GM06990 (cell line): ENCODE results near the gene BCAS3.

ENCODE experiments used
- DNase-seq: peaks from one replicate; pipeline ENCODE4 v3.0.0-alpha.2; 2011; ENCODE audit not compliant: insufficient read length; ENCODE audit errors: extremely low read depth
- H3K27me3 ChIP-seq: replicated peaks from 2 replicates; pipeline ENCODE4 v1.6.0; 2011; ENCODE audit warnings: low read length; ENCODE audit not compliant: control insufficient read depth, insufficient read depth
- H3K36me3 ChIP-seq: 2 replicates; pipeline ENCODE4 v1.5.1; 2011; ENCODE audit warnings: low read length; ENCODE audit not compliant: control insufficient read depth, insufficient read depth
- H3K4me3 ChIP-seq: replicated peaks from 2 replicates; pipeline ENCODE4 v1.5.1; 2011; ENCODE audit warnings: low read depth, mild to moderate bottlenecking, control low read depth, low read length
- CTCF ChIP-seq: IDR thresholded peaks from 2 replicates; pipeline ENCODE4 v1.5.1; 2011; ENCODE audit warnings: low read length, control low read depth, mild to moderate bottlenecking, inconsistent platforms; ENCODE audit not compliant: insufficient read depth, poor library complexity, severe bottlenecking

The BCAS3 gene

GRCh38 chr17:61296058-61296457 lies 618.4 kb downstream of the BCAS3 start:
- no peaks in the 10 kb centered on the region for H3K36me3 ChIP-seq
- H3K27me3 ChIP-seq, result no peaks in the 10 kb centered on the region
- DNase-seq, result no peak
- H3K4me3 ChIP-seq, result no peak overlapping the region
- no peak for TF ChIP-seq CTCF

- Histone ChIP-seq H3K36me3 (no peaks in the 10 kb centered on the region), H3K27me3 (no peaks in the 10 kb centered on the region), H3K4me3 (no peak overlapping the region)
- no peak for DNase-seq
- no peak for TF ChIP-seq CTCF
Measured at GRCh38 chr17:61299517-61300513, 622.2 kb downstream of the BCAS3 start.

- no peak for DNase-seq
Measured at GRCh38 chr17:61302953-61303816, 625.5 kb downstream of the BCAS3 start.

GRCh38 chr17:61303817-61304096 lies 626.1 kb downstream of the BCAS3 start:
- Histone ChIP-seq H3K27me3 (no peaks in the 10 kb centered on the region), H3K36me3 (no peaks in the 10 kb centered on the region), H3K4me3 (no peak overlapping the region)
- no peak for TF ChIP-seq CTCF
- no peak for DNase-seq

More at GRCh38 chr17:61302953-61303816, 625.5 kb downstream of the BCAS3 start:
- Histone ChIP-seq H3K36me3 (no peaks in the 10 kb centered on the region), H3K4me3 (no peak overlapping the region), H3K27me3 (no peaks in the 10 kb centered on the region)
- no peak for TF ChIP-seq CTCF

- no peaks in the 10 kb centered on the region for H3K36me3 ChIP-seq
- no peak for DNase-seq
- H3K4me3 ChIP-seq, result no peak overlapping the region
- no peaks in the 10 kb centered on the region; the same call in 1 of the 2 replicates for H3K27me3 ChIP-seq
- TF ChIP-seq CTCF, result no peak
Measured at GRCh38 chr17:61305024-61305423, 627.4 kb downstream of the BCAS3 start.
